DOHH2 (cell line): ENCODE data around the gene BRD3.

Experiments
- H3F3A ChIP-seq: fragments of 200-600 bp; sonication (generic), shearing (Covaris generic); 2 replicates; pipeline ENCODE4 v1.6.0; 2016; ENCODE audit warnings: antibody characterized with exemption, mild to moderate bottlenecking; ENCODE audit not compliant: control insufficient read depth, insufficient read depth
- H3K27ac ChIP-seq: fragments of 200-600 bp; sonication (generic); 2 replicates; pipeline ENCODE4 v1.5.1; 2014; ENCODE audit warnings: low read depth, mild to moderate bottlenecking, low read length, moderate library complexity
- H3K27me3 ChIP-seq: fragments of 200-600 bp; sonication (generic); 2 replicates; pipeline ENCODE4 v1.6.1; 2014; ENCODE audit warnings: mild to moderate bottlenecking, low read length, mixed read lengths; ENCODE audit not compliant: control insufficient read depth
- H3K36me3 ChIP-seq: fragments of 200-600 bp; sonication (generic); 2 replicates; pipeline ENCODE4 v1.6.1; 2014; ENCODE audit warnings: mild to moderate bottlenecking, low read length, moderate library complexity, mixed read lengths; ENCODE audit not compliant: control insufficient read depth
- H3K4me1 ChIP-seq: fragments of 200-600 bp; sonication (generic); 2 replicates; pipeline ENCODE4 v1.6.1; 2014; ENCODE audit warnings: mild to moderate bottlenecking, low read length, mixed read lengths; ENCODE audit not compliant: control insufficient read depth
- H3K4me2 ChIP-seq: fragments of 200-600 bp; sonication (generic); 2 replicates; pipeline ENCODE4 v1.6.0; 2014; ENCODE audit warnings: mild to moderate bottlenecking, low read length, moderate library complexity
- H3K4me3 ChIP-seq: fragments of 200-600 bp; sonication (generic); 2 replicates; pipeline ENCODE4 v1.5.1; 2014; ENCODE audit warnings: mild to moderate bottlenecking, low read length, mixed read lengths
- H3K79me2 ChIP-seq: fragments of 200-600 bp; sonication (generic); 2 replicates; pipeline ENCODE4 v1.6.1; 2014; ENCODE audit warnings: mild to moderate bottlenecking, low read length, mixed read lengths; ENCODE audit not compliant: control insufficient read depth
- H3K9me2 ChIP-seq: fragments of 200-600 bp; sonication (generic); replicated peaks from 2 replicates; pipeline ENCODE4 v1.6.1; 2014; ENCODE audit warnings: mild to moderate bottlenecking, low read length, mixed read lengths; ENCODE audit not compliant: control insufficient read depth
- H3K9me3 ChIP-seq: fragments of 200-600 bp; sonication (generic); 2 replicates; pipeline ENCODE4 v1.6.1; 2014; ENCODE audit warnings: antibody characterized with exemption, low read length, mixed read lengths; ENCODE audit not compliant: control insufficient read depth, insufficient read depth
- H4K20me1 ChIP-seq: fragments of 200-600 bp; sonication (generic); 2 replicates; pipeline ENCODE4 v1.6.0; 2014; ENCODE audit warnings: low read depth, mild to moderate bottlenecking, antibody characterized with exemption, low read length, moderate library complexity; ENCODE audit not compliant: control insufficient read depth, insufficient read depth
- EZH2phosphoT487 ChIP-seq: fragments of 200-600 bp; sonication (generic); IDR thresholded peaks from 2 replicates; pipeline ENCODE4 v1.6.1; 2017; ENCODE audit warnings: borderline replicate concordance, mild to moderate bottlenecking, antibody characterized with exemption, low read length, moderate library complexity, mixed read lengths
- TF ChIP-seq, protein P1 (sequence below): fragments of 200-600 bp; sonication (generic); IDR thresholded peaks from one replicate; pipeline ENCODE4 v1.5.1; 2014; ENCODE audit warnings: antibody characterized with exemption, mild to moderate bottlenecking, low read depth, low read length; ENCODE audit not compliant: poor library complexity, severe bottlenecking

BRD3 gene

DNA sequence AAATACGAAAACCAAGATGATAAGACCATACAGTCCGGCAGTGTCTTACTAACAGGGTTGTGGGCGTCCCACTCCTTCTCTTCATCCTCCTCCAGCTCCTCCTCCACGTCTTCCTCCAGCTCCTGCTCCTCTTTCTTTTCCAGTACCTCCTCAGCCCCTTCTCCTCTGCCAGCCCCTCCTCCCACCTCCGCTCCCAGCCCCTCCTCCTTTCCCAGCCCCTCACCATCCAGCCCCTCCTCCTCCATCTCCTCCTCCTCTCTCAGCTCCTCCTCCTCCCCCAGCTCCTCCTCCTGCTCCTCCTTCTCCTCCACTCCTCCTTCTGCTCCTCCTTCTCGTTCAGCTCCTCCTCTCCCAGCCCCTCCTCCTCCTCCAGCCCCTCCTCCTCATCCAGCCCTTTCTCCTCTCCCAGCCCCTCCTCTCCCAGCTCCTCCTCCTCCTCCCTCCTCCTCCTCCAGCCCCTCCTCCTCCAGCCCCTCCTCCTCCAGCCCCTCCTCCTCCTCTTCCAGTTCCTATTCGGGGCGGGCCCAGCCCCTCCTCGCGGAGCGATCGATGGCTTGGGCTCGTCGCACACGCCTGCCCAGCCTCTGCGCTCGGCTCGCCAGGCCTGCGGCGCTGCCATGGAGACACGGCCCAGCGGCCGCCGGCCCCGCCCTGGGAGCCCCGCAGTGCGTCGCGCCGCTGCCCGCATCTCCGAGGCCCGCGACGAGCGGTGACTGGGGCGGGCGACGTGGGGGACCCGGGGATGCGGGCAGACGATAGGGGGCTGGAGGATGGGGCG, 42.8 kb downstream of the BRD3 start, which contains the start of gene BRD3OS:
BRD3OS (plus strand) TSS at position 654 of the 778 bp plus-strand sequence. CDS start 1,267 bp downstream, outside the sequence.
- peaks cover 37% of the 10 kb centered on the region for H3K36me3 ChIP-seq
- no peaks in the 10 kb centered on the region for H3K9me3 ChIP-seq
- TF ChIP-seq, protein P1, sequence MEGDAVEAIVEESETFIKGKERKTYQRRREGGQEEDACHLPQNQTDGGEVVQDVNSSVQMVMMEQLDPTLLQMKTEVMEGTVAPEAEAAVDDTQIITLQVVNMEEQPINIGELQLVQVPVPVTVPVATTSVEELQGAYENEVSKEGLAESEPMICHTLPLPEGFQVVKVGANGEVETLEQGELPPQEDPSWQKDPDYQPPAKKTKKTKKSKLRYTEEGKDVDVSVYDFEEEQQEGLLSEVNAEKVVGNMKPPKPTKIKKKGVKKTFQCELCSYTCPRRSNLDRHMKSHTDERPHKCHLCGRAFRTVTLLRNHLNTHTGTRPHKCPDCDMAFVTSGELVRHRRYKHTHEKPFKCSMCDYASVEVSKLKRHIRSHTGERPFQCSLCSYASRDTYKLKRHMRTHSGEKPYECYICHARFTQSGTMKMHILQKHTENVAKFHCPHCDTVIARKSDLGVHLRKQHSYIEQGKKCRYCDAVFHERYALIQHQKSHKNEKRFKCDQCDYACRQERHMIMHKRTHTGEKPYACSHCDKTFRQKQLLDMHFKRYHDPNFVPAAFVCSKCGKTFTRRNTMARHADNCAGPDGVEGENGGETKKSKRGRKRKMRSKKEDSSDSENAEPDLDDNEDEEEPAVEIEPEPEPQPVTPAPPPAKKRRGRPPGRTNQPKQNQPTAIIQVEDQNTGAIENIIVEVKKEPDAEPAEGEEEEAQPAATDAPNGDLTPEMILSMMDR, result no peak
- no peak for TF ChIP-seq EZH2phosphoT487
- no peaks in the 10 kb centered on the region for H3K27me3 ChIP-seq
- H4K20me1 ChIP-seq, result 0 out of 2 replicates have a peak, but pooled peaks cover 5% of the 10 kb centered on the region
- peaks cover 25% of the 10 kb centered on the region for H3K4me1 ChIP-seq
- peak within 1 kb of the TSS; percentile 99 for H3K4me3 ChIP-seq
- H3K9me2 ChIP-seq, result no peaks in the 10 kb centered on the region
- H3K27ac ChIP-seq, result peak within 1 kb of the TSS; percentile 62
- H3F3A ChIP-seq, result peaks cover 10% of the 10 kb centered on the region; the same call in 1 of the 2 replicates
- peaks cover 11% of the 10 kb centered on the region for H3K79me2 ChIP-seq
- peak within 1 kb of the TSS; percentile 92 for H3K4me2 ChIP-seq

DNA sequence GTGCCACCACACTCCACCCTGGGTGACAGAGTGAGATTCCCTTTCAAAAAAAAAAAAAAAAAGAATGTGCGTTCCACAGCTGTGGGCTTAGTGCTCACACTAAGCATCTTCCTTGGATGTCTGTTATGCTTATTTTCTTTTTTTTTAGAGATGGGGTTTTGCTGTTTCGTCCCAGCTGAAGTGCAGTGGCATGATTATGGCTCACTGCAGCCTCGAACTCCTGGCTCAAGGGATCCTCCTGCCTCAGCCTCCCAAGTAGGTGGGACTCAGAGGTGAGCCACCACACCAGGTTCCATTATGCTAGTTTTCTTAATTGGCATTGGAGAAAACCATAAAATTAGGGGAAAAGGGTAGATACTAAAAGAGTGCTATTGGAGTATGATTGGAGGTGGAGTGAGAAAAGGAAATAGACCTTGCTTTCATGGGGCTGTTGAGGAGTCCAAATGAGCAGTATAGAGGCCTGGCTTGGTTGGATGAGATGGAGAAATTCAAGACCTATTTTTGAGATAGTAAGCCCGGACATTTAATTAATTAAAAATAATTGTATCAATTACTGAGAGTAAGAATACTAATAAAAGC, 43.5 kb downstream of the BRD3 start:
- Histone ChIP-seq H3F3A (peaks cover 10% of the 10 kb centered on the region; the same call in 1 of the 2 replicates), H4K20me1 (0 out of 2 replicates have a peak, but pooled peaks cover 5% of the 10 kb centered on the region), H3K4me2 (peak overlapping the region; percentile 92), H3K9me2 (no peaks in the 10 kb centered on the region), H3K79me2 (peaks cover 11% of the 10 kb centered on the region), H3K27ac (no peak overlapping the region), H3K4me3 (peak overlapping the region; percentile 99), H3K36me3 (peaks cover 30% of the 10 kb centered on the region), H3K27me3 (no peaks in the 10 kb centered on the region), H3K4me1 (peaks cover 25% of the 10 kb centered on the region), H3K9me3 (no peaks in the 10 kb centered on the region)
- TF ChIP-seq, protein P1, result no peak
- no peak for TF ChIP-seq EZH2phosphoT487

DNA sequence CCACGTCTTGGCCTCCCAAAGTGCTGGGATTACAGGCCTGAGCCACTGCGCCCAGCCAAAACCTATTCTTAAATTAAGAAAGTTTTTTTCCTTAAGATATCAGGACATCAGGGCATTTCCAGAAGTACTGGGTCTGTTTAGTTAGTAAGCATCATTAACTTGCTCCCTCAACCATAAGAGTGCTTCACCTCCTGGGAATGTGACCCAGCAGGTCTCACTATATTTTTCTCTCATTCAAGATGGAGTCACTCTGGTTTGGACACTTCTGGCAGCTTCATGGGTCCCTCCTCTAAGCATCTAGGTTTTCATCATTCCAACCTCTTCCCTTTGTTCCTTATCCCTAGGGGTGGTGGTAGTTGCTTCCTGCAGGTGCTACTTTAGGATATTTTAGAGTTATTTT, 52.9 kb downstream of the BRD3 start:
- Histone ChIP-seq H3K27me3 (no peaks in the 10 kb centered on the region), H3K4me2 (no peak overlapping the region), H3K9me3 (peaks cover 9% of the 10 kb centered on the region; the same call in 1 of the 2 replicates), H3K36me3 (no peaks in the 10 kb centered on the region), H3K4me3 (no peak overlapping the region), H3K4me1 (no peaks in the 10 kb centered on the region), H4K20me1 (no peaks in the 10 kb centered on the region), H3K9me2 (no peaks in the 10 kb centered on the region), H3K79me2 (no peaks in the 10 kb centered on the region), H3K27ac (no peak overlapping the region), H3F3A (no peaks in the 10 kb centered on the region)
- TF ChIP-seq, protein P1, result no peak
- TF ChIP-seq EZH2phosphoT487, result no peak
